Liver (tissue), 9 donors: ENCODE measurements around the gene NIBAN1. TPM values are rescaled to one million over a fixed set of nuclear protein-coding genes. Genes with fewer than 3 reads are reported as not detected.

Source experiments
- DNase-seq: peaks from one replicate; pipeline ENCODE4 v3.0.0-alpha.2; 2017; ENCODE audit warnings: low spot score
- H3K27ac ChIP-seq, 2 donors: one replicate each; pipeline ENCODE4 v1.7.0; 2013; ENCODE audit warnings: inconsistent platforms in 2 of 2, low read length in 2 of 2, control low read depth in 1 of 2, low read depth in 1 of 2, mild to moderate bottlenecking in 1 of 2
- H3K27me3 ChIP-seq, 4 donors: one replicate each; pipeline versions ENCODE4 v1.6.1 to v1.7.0; 2013; ENCODE audit warnings: low read length in 3 of 4, inconsistent platforms in 1 of 4, mild to moderate bottlenecking in 1 of 4, moderate library complexity in 1 of 4; ENCODE audit not compliant: control insufficient read depth in 4 of 4, insufficient read depth in 4 of 4
- H3K36me3 ChIP-seq, 4 donors: one replicate each; pipeline versions ENCODE4 v1.6.1 to v1.7.0; 2013; ENCODE audit warnings: low read length in 3 of 4, mild to moderate bottlenecking in 3 of 4, low read depth in 1 of 4, moderate library complexity in 1 of 4; ENCODE audit not compliant: control insufficient read depth in 4 of 4, insufficient read depth in 3 of 4
- H3K4me1 ChIP-seq, 4 donors: one replicate each; pipeline versions ENCODE4 v1.6.1 to v1.7.0; 2013; ENCODE audit warnings: low read length in 3 of 4, mild to moderate bottlenecking in 3 of 4, moderate library complexity in 1 of 4; ENCODE audit not compliant: control insufficient read depth in 4 of 4, insufficient read depth in 4 of 4
- H3K4me3 ChIP-seq, 3 donors: one replicate each; pipeline versions ENCODE4 v1.6.1 to v1.7.0; 2013; ENCODE audit warnings: low read length in 3 of 3, control low read depth in 1 of 3, low read depth in 1 of 3, mild to moderate bottlenecking in 1 of 3
- H3K9ac ChIP-seq, 2 donors: one replicate each; pipeline ENCODE4 v1.7.0; 2013; ENCODE audit warnings: low read length in 2 of 2, mild to moderate bottlenecking in 2 of 2, moderate library complexity in 2 of 2, control low read depth in 1 of 2, low read depth in 1 of 2
- H3K9me3 ChIP-seq, 4 donors: one replicate each; pipeline versions ENCODE4 v1.6.1 to v1.7.0; 2013; ENCODE audit warnings: low read length in 3 of 4; ENCODE audit not compliant: control insufficient read depth in 4 of 4
- ATF3 ChIP-seq: IDR thresholded peaks from 2 replicates; pipeline ENCODE4 v1.6.1; 2016; ENCODE audit warnings: antibody characterized with exemption
- CTCF ChIP-seq: fragments of 150-350 bp; IDR thresholded peaks from 2 replicates; pipeline ENCODE4 v1.5.1; 2017; ENCODE audit warnings: improper control_type of control experiment, low read depth, low read length; ENCODE audit not compliant: missing input control
- EGR1 ChIP-seq, 2 donors: IDR thresholded peaks; 2 replicates each; pipeline ENCODE4 v1.6.1; 2016 to 2018; ENCODE audit warnings: antibody characterized with exemption in 2 of 2, low read depth in 2 of 2
- FOXA2 ChIP-seq: IDR thresholded peaks from 2 replicates; pipeline ENCODE4 v1.6.1; 2016; ENCODE audit warnings: antibody characterized with exemption
- GABPA ChIP-seq, 2 donors: IDR thresholded peaks in 1 of 2; conservative IDR thresholded peaks in 1 of 2; 2 replicates each; pipeline ENCODE4 v1.6.1; 2016; ENCODE audit warnings: antibody characterized with exemption in 2 of 2, mild to moderate bottlenecking in 1 of 2, moderate library complexity in 1 of 2
- JUND ChIP-seq, 2 donors: IDR thresholded peaks; 2 replicates each; pipeline ENCODE4 v1.6.1; 2016; ENCODE audit warnings: antibody characterized with exemption in 2 of 2
- MAX ChIP-seq: IDR thresholded peaks from 2 replicates; pipeline ENCODE4 v1.6.1; 2016; ENCODE audit warnings: antibody characterized with exemption
- NR2F2 ChIP-seq: IDR thresholded peaks from 2 replicates; pipeline ENCODE4 v1.6.1; 2016; ENCODE audit warnings: antibody characterized with exemption
- RAD21 ChIP-seq, 2 donors: IDR thresholded peaks; 2 replicates each; pipeline ENCODE4 v1.6.1; 2016; ENCODE audit warnings: antibody characterized with exemption in 2 of 2, mild to moderate bottlenecking in 2 of 2
- REST ChIP-seq: IDR thresholded peaks from 2 replicates; pipeline ENCODE4 v1.6.1; 2016; ENCODE audit warnings: antibody characterized with exemption, mild to moderate bottlenecking
- RXRA ChIP-seq, 2 donors: IDR thresholded peaks; 2 replicates each; pipeline ENCODE4 v1.6.1; 2017 to 2018; ENCODE audit warnings: antibody characterized with exemption in 2 of 2, mild to moderate bottlenecking in 1 of 2
- TAF1 ChIP-seq: conservative IDR thresholded peaks from 2 replicates; pipeline ENCODE4 v1.6.1; 2016; ENCODE audit warnings: antibody characterized with exemption, mild to moderate bottlenecking
- YY1 ChIP-seq: IDR thresholded peaks from 2 replicates; pipeline ENCODE4 v1.6.1; 2016; ENCODE audit warnings: antibody characterized with exemption, mild to moderate bottlenecking
- ZBTB33 ChIP-seq: IDR thresholded peaks from 2 replicates; pipeline ENCODE4 v1.6.1; 2016; ENCODE audit warnings: antibody characterized with exemption
- WGBS: extraction: QIAGEN DNeasy Blood & Tissue Kit; methylation state at CpG from one replicate; pipeline ENCODE4 v1.1.7; 2013; 5-methylcytosine and 5-hydroxymethylcytosine counted together
- polyA plus RNA-seq, 2 donors: library from polyadenylated mRNA; stranded (reverse) in 1 of 2; unstranded in 1 of 2; fragments of 200-250 nt in 1 of 2; fragments of >200 nt in 1 of 2; fragmentation: Nextera tagmentation in 1 of 2; extraction: Ambion mirVana in 1 of 2; gene quantifications; one replicate each; pipeline versions ENCODE4 v1.2.1 to v1.2.3, GENCODE V29; 2013 to 2015
- total RNA-seq, 2 donors: library from RNA; depleted of rRNA; stranded (reverse); fragments of >200 nt; gene quantifications; one replicate each; pipeline ENCODE4 v1.2.3, GENCODE V29; 2014
- donor health status: healthy.
- donor health status: healthy.
- donor health status: healthy.
- donor health status: healthy.
- donor health status: healthy.

NIBAN1 gene
- total and polyA plus RNA-seq, 4 donors, result 0.50 to 5.5 (median 2.8) TPM

- TF ChIP-seq ZBTB33 (no peak), GABPA (IDR thresholded peaks at IDR 0.05 in 1 of 2, conservative IDR thresholded peaks at IDR 0.05 in 1 of 2) (no peak), RAD21 (IDR thresholded peaks at IDR 0.05) (no peak), EGR1 (IDR thresholded peaks at IDR 0.05; ENCODE audit: low read depth in 2 of 2) (no peak)
Observed at GRCh38 chr1:184966989-184967388, 7.3 kb downstream of the NIBAN1 start (continued).

- H3K4me1 ChIP-seq, result no peaks in the 10 kb centered on the region
- WGBS, result 83% methylated on average over 4 of the region's 4 CpGs
- H3K36me3 ChIP-seq, result no peaks in the 10 kb centered on the region
- no peak overlapping the region for H3K27ac ChIP-seq
- DNase-seq, result no peak
- H3K4me3 ChIP-seq, result no peak overlapping the region
- H3K9ac ChIP-seq, result no peak overlapping the region
- no peaks in the 10 kb centered on the region for H3K27me3 ChIP-seq
- H3K9me3 ChIP-seq, result no peaks in the 10 kb centered on the region
- TF ChIP-seq YY1 (no peak), REST (no peak), TAF1 (no peak)
Observed at GRCh38 chr1:184965944-184966860, 8.1 kb downstream of the NIBAN1 start.

GRCh38 chr1:184965439-184965838 lies 8.9 kb downstream of the NIBAN1 start:
- H3K9me3 ChIP-seq, result no peaks in the 10 kb centered on the region
- no peaks in the 10 kb centered on the region for H3K27me3 ChIP-seq
- no peaks in the 10 kb centered on the region for H3K4me1 ChIP-seq
- H3K27ac ChIP-seq, result no peak overlapping the region
- 95% methylated on average over 8 of the region's 8 CpGs for whole genome bisulfite sequencing
- no peaks in the 10 kb centered on the region for H3K36me3 ChIP-seq
- no peak for DNase-seq
- H3K4me3 ChIP-seq, result no peak overlapping the region
- H3K9ac ChIP-seq, result no peak overlapping the region
- TF ChIP-seq FOXA2 (no peak), EGR1 (IDR thresholded peaks at IDR 0.05; ENCODE audit: low read depth in 2 of 2) (no peak), REST (no peak), RXRA (IDR thresholded peaks at IDR 0.05) (no peak), CTCF (no peak), NR2F2 (no peak), GABPA (IDR thresholded peaks at IDR 0.05 in 1 of 2, conservative IDR thresholded peaks at IDR 0.05 in 1 of 2) (no peak), MAX (no peak), TAF1 (no peak), JUND (IDR thresholded peaks at IDR 0.05) (no peak), ZBTB33 (no peak), ATF3 (no peak)
